Liver (tissue), 9 donors: ENCODE results near the gene GRK5. TPM values are rescaled to one million over a fixed set of nuclear protein-coding genes. Genes with fewer than 3 reads are reported as not detected.

Experiments
- DNase-seq: peaks from one replicate; pipeline ENCODE4 v3.0.0-alpha.2; 2017; ENCODE audit warnings: low spot score
- H3K27ac ChIP-seq, 2 donors: one replicate each; pipeline ENCODE4 v1.7.0; 2013; ENCODE audit warnings: inconsistent platforms in 2 of 2, low read length in 2 of 2, control low read depth in 1 of 2, low read depth in 1 of 2, mild to moderate bottlenecking in 1 of 2
- H3K27me3 ChIP-seq, 4 donors: one replicate each; pipeline versions ENCODE4 v1.6.1 to v1.7.0; 2013; ENCODE audit warnings: low read length in 3 of 4, inconsistent platforms in 1 of 4, mild to moderate bottlenecking in 1 of 4, moderate library complexity in 1 of 4; ENCODE audit not compliant: control insufficient read depth in 4 of 4, insufficient read depth in 4 of 4
- H3K36me3 ChIP-seq, 4 donors: one replicate each; pipeline versions ENCODE4 v1.6.1 to v1.7.0; 2013; ENCODE audit warnings: low read length in 3 of 4, mild to moderate bottlenecking in 3 of 4, low read depth in 1 of 4, moderate library complexity in 1 of 4; ENCODE audit not compliant: control insufficient read depth in 4 of 4, insufficient read depth in 3 of 4
- H3K4me1 ChIP-seq, 4 donors: one replicate each; pipeline versions ENCODE4 v1.6.1 to v1.7.0; 2013; ENCODE audit warnings: low read length in 3 of 4, mild to moderate bottlenecking in 3 of 4, moderate library complexity in 1 of 4; ENCODE audit not compliant: control insufficient read depth in 4 of 4, insufficient read depth in 4 of 4
- H3K4me3 ChIP-seq, 3 donors: one replicate each; pipeline versions ENCODE4 v1.6.1 to v1.7.0; 2013; ENCODE audit warnings: low read length in 3 of 3, control low read depth in 1 of 3, low read depth in 1 of 3, mild to moderate bottlenecking in 1 of 3
- H3K9ac ChIP-seq, 2 donors: one replicate each; pipeline ENCODE4 v1.7.0; 2013; ENCODE audit warnings: low read length in 2 of 2, mild to moderate bottlenecking in 2 of 2, moderate library complexity in 2 of 2, control low read depth in 1 of 2, low read depth in 1 of 2
- H3K9me3 ChIP-seq, 4 donors: one replicate each; pipeline versions ENCODE4 v1.6.1 to v1.7.0; 2013; ENCODE audit warnings: low read length in 3 of 4; ENCODE audit not compliant: control insufficient read depth in 4 of 4
- CTCF ChIP-seq: fragments of 150-350 bp; IDR thresholded peaks from 2 replicates; pipeline ENCODE4 v1.5.1; 2017; ENCODE audit warnings: improper control_type of control experiment, low read depth, low read length; ENCODE audit not compliant: missing input control
- HNF4A ChIP-seq, 2 donors: conservative IDR thresholded peaks; 2 replicates each; pipeline ENCODE4 v1.6.1; 2016; ENCODE audit warnings: antibody characterized with exemption in 2 of 2, mild to moderate bottlenecking in 2 of 2
- MAX ChIP-seq: IDR thresholded peaks from 2 replicates; pipeline ENCODE4 v1.6.1; 2016; ENCODE audit warnings: antibody characterized with exemption
- NR2F2 ChIP-seq: IDR thresholded peaks from 2 replicates; pipeline ENCODE4 v1.6.1; 2016; ENCODE audit warnings: antibody characterized with exemption
- RAD21 ChIP-seq, 2 donors: IDR thresholded peaks; 2 replicates each; pipeline ENCODE4 v1.6.1; 2016; ENCODE audit warnings: antibody characterized with exemption in 2 of 2, mild to moderate bottlenecking in 2 of 2
- REST ChIP-seq: IDR thresholded peaks from 2 replicates; pipeline ENCODE4 v1.6.1; 2016; ENCODE audit warnings: antibody characterized with exemption, mild to moderate bottlenecking
- SP1 ChIP-seq: IDR thresholded peaks from 2 replicates; pipeline ENCODE4 v1.6.1; 2018; ENCODE audit warnings: antibody characterized with exemption, mild to moderate bottlenecking
- TAF1 ChIP-seq: conservative IDR thresholded peaks from 2 replicates; pipeline ENCODE4 v1.6.1; 2016; ENCODE audit warnings: antibody characterized with exemption, mild to moderate bottlenecking
- YY1 ChIP-seq: IDR thresholded peaks from 2 replicates; pipeline ENCODE4 v1.6.1; 2016; ENCODE audit warnings: antibody characterized with exemption, mild to moderate bottlenecking
- ZBTB33 ChIP-seq: IDR thresholded peaks from 2 replicates; pipeline ENCODE4 v1.6.1; 2016; ENCODE audit warnings: antibody characterized with exemption
- WGBS: extraction: QIAGEN DNeasy Blood & Tissue Kit; methylation state at CpG from one replicate; pipeline ENCODE4 v1.1.7; 2013; 5-methylcytosine and 5-hydroxymethylcytosine counted together
- polyA plus RNA-seq, 2 donors: library from polyadenylated mRNA; stranded (reverse) in 1 of 2; unstranded in 1 of 2; fragments of 200-250 nt in 1 of 2; fragments of >200 nt in 1 of 2; fragmentation: Nextera tagmentation in 1 of 2; extraction: Ambion mirVana in 1 of 2; gene quantifications; one replicate each; pipeline versions ENCODE4 v1.2.1 to v1.2.3, GENCODE V29; 2013 to 2015
- total RNA-seq, 2 donors: library from RNA; depleted of rRNA; stranded (reverse); fragments of >200 nt; gene quantifications; one replicate each; pipeline ENCODE4 v1.2.3, GENCODE V29; 2014
- donor health status: healthy.
- donor health status: healthy.
- donor health status: healthy.
- donor health status: healthy.
- donor health status: healthy.

Gene GRK5
- total and polyA plus RNA-seq, 4 donors, result 2.1 to 6.6 (median 5.1) TPM

GRCh38 chr10:119197921-119198320 is 9.4 kb upstream of the GRK5 start:
- Histone ChIP-seq H3K4me1 (peaks cover 0 to 3% (median 0%) of the 10 kb centered on the region in 4 donors), H3K27ac (no peak overlapping the region), H3K9me3 (no peaks in the 10 kb centered on the region), H3K9ac (no peak overlapping the region), H3K27me3 (no peaks in the 10 kb centered on the region), H3K36me3 (no peaks in the 10 kb centered on the region), H3K4me3 (no peak overlapping the region)
- DNase-seq, result no peak
- 63% methylated on average over 4 of the region's 4 CpGs for WGBS
- TF ChIP-seq TAF1, result no peak
- TF ChIP-seq CTCF, result no peak

- H3K27me3 ChIP-seq, result no peaks in the 10 kb centered on the region
- WGBS, result 36% methylated on average over 7 of the region's 7 CpGs
- no peaks in the 10 kb centered on the region for H3K9me3 ChIP-seq
- H3K4me3 ChIP-seq, result no peak overlapping the region
- H3K27ac ChIP-seq, result no peak overlapping the region
- no peaks in the 10 kb centered on the region for H3K36me3 ChIP-seq
- no peak for DNase-seq
- H3K9ac ChIP-seq, result no peak overlapping the region
- H3K4me1 ChIP-seq, result peaks cover 0 to 3% (median 0%) of the 10 kb centered on the region in 4 donors
- TF ChIP-seq CTCF (peak; percentile 31), YY1 (no peak), NR2F2 (no peak), MAX (no peak), RAD21 (IDR thresholded peaks at IDR 0.05) (peak; percentile 45 to 61)
These were observed 8.9 kb upstream of the GRK5 start for GRCh38 chr10:119198438-119198837.

- Histone ChIP-seq H3K9me3 (no peaks in the 10 kb centered on the region), H3K9ac (no peak overlapping the region), H3K27me3 (no peaks in the 10 kb centered on the region), H3K27ac (no peak overlapping the region), H3K4me3 (no peak overlapping the region), H3K36me3 (no peaks in the 10 kb centered on the region), H3K4me1 (peaks cover 0 to 3% (median 0%) of the 10 kb centered on the region in 4 donors)
- DNase-seq, result no peak
- peak; percentile 83 for TF ChIP-seq CTCF
- no peak for TF ChIP-seq REST
- no peak for TF ChIP-seq SP1
- TF ChIP-seq ZBTB33, result no peak
- peak; percentile 98 for TF ChIP-seq RAD21 (IDR thresholded peaks at IDR 0.05)
- no peak for TF ChIP-seq HNF4A (conservative IDR thresholded peaks at IDR 0.05)
- 41% methylated on average over 9 of the region's 9 CpGs for WGBS
These were observed 8.0 kb upstream of the GRK5 start for GRCh38 chr10:119199231-119199992.
